Caco-2 (cell line): ENCODE measurements around the gene S1PR2. TPM values are rescaled to one million over a fixed set of nuclear protein-coding genes. Genes with fewer than 3 reads are reported as not detected.

ENCODE experiments used
- BruUV-seq: library from RNA; stranded (reverse); fragments of 400-500 nt; replicated peaks from 2 replicates; lab custom pipeline; 2021; lab: Mats Ljungman, UMichigan
- CTCF ChIA-PET: fragments of 300-600 bp; sonication (Branson Sonifier 250); formaldehyde crosslinking; loops from one replicate; lab custom pipeline; 2022; ENCODE audit warnings: antibody characterized with exemption; lab: Charles Lee
- POLR2A ChIA-PET: fragments of 300-600 bp; sonication (Branson Sonifier 250); formaldehyde crosslinking; loops from one replicate; lab custom pipeline; 2022; ENCODE audit warnings: antibody characterized with exemption; lab: Charles Lee
- DNase-seq, 2 experiments: peaks; one replicate each; pipeline versions ENCODE4 v3.0.0 to v3.0.0-alpha.2; 2020 to 2022
- H3K27me3 ChIP-seq: replicated peaks from 2 replicates; pipeline ENCODE4 v1.6.0; 2011; ENCODE audit warnings: low read length; ENCODE audit not compliant: control insufficient read depth, insufficient read depth
- H3K36me3 ChIP-seq: 2 replicates; pipeline ENCODE4 v1.5.1; 2011; ENCODE audit warnings: low read length; ENCODE audit not compliant: control insufficient read depth, insufficient read depth
- H3K4me1 ChIP-seq: fragments of 250-450 bp; sonication (Bioruptor Pico); 2 replicates; pipeline ENCODE4 v1.5.1; 2020; ENCODE audit warnings: mild to moderate bottlenecking
- H3K4me3 ChIP-seq: 2 replicates; pipeline ENCODE4 v1.5.1; 2011; ENCODE audit warnings: low read depth, mild to moderate bottlenecking, control low read depth, low read length
- H3K9me3 ChIP-seq: fragments of 250-450 bp; sonication (Bioruptor Pico); 2 replicates; pipeline ENCODE4 v1.5.1; 2020; ENCODE audit warnings: mild to moderate bottlenecking, moderate library complexity
- H3K27ac Mint-ChIP-seq: one replicate; pipeline ENCODE4 v1.8.0; 2022; ENCODE audit warnings: mixed read lengths; ENCODE audit not compliant: unreplicated experiment
- H3K27me3 Mint-ChIP-seq: one replicate; pipeline ENCODE4 v1.8.0; 2022; ENCODE audit warnings: mixed read lengths; ENCODE audit not compliant: insufficient read depth, unreplicated experiment
- H3K36me3 Mint-ChIP-seq: one replicate; pipeline ENCODE4 v1.8.0; 2022; ENCODE audit warnings: mild to moderate bottlenecking, mixed read lengths; ENCODE audit not compliant: insufficient read depth, unreplicated experiment
- H3K4me1 Mint-ChIP-seq: one replicate; pipeline ENCODE4 v1.8.0; 2022; ENCODE audit warnings: low read depth, mixed read lengths; ENCODE audit not compliant: unreplicated experiment
- H3K4me3 Mint-ChIP-seq: one replicate; pipeline ENCODE4 v1.8.0; 2022; ENCODE audit warnings: mild to moderate bottlenecking, moderate library complexity, mixed read lengths; ENCODE audit not compliant: unreplicated experiment
- H3K9me3 Mint-ChIP-seq: one replicate; pipeline ENCODE4 v1.8.0; 2022; ENCODE audit warnings: mixed read lengths; ENCODE audit not compliant: unreplicated experiment
- intact Hi-C: fragments of 100-400 bp; cut with micrococcal nuclease; formaldehyde crosslinking; loops from one replicate; pipeline ENCODE4 v1.10.0; 2022; ENCODE audit not compliant: unreplicated experiment
- total RNA-seq: library from RNA; stranded (reverse); gene quantifications from 2 replicates; pipeline ENCODE4 v1.2.3, GENCODE V29; 2022
- TF ChIP-seq, protein P1 (sequence below), 2 experiments: fragments of 200-600 bp in 1 of 2; IDR thresholded peaks; 1 replicate in 1 of 2; 2 replicates in 1 of 2; pipeline versions ENCODE4 v1.5.1 to v1.8.0; 2011 to 2022; ENCODE audit warnings: antibody characterized with exemption in 1 of 2, control low read depth in 1 of 2, inconsistent platforms in 1 of 2, low read depth in 1 of 2, low read length in 1 of 2, mild to moderate bottlenecking in 1 of 2, moderate library complexity in 1 of 2; ENCODE audit not compliant: insufficient read depth in 1 of 2, severe bottlenecking in 1 of 2, unreplicated experiment in 1 of 2

The S1PR2 gene
- total RNA-seq, 1 experiment from 2014 or later, result 6.2 TPM

DNA sequence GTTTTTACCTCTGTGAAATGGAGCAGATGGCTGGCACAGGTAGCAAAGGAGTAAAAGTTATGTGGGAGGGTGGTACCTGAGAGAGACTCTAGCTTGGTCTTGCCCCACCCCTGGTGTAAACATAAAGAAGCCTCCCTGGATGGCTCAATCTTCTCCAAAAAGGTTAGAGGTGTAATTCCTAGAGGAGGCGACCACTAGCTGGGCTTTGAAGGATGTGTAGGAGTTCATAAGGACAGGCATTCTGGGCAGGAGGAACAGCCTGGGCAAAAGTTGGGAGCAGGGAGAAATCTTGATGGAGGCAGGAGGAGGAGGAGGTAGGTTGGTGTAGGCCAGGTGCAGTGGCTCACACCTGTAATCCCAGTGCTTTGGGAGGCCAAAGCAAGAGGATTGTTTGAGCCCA is 47.8 kb upstream of the S1PR2 start:
- Mint-ChIP-seq H3K27me3 (no peaks in the 10 kb centered on the region), H3K36me3 (peaks cover 23% of the 10 kb centered on the region), H3K4me3 (no peak overlapping the region), H3K27ac (no peak overlapping the region), H3K9me3 (no peaks in the 10 kb centered on the region), H3K4me1 (peaks cover 11% of the 10 kb centered on the region)
- TF ChIP-seq, protein P1, sequence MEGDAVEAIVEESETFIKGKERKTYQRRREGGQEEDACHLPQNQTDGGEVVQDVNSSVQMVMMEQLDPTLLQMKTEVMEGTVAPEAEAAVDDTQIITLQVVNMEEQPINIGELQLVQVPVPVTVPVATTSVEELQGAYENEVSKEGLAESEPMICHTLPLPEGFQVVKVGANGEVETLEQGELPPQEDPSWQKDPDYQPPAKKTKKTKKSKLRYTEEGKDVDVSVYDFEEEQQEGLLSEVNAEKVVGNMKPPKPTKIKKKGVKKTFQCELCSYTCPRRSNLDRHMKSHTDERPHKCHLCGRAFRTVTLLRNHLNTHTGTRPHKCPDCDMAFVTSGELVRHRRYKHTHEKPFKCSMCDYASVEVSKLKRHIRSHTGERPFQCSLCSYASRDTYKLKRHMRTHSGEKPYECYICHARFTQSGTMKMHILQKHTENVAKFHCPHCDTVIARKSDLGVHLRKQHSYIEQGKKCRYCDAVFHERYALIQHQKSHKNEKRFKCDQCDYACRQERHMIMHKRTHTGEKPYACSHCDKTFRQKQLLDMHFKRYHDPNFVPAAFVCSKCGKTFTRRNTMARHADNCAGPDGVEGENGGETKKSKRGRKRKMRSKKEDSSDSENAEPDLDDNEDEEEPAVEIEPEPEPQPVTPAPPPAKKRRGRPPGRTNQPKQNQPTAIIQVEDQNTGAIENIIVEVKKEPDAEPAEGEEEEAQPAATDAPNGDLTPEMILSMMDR (IDR thresholded peaks at IDR 0.05; ENCODE audit: insufficient read depth in 1 of 2, low read depth in 1 of 2, low read length in 1 of 2, severe bottlenecking in 1 of 2, unreplicated experiment in 1 of 2), result no peak
- peaks cover 19% of the 10 kb centered on the region for H3K4me1 ChIP-seq
- CTCF ChIA-PET, result interaction anchor here (1.0 kb wide), 1 partner anchor 13 kb away, joined by 4 read pairs; no protein-coding TSS in a partner anchor
- intact Hi-C loops, result no loop called here
- H3K9me3 ChIP-seq, result no peaks in the 10 kb centered on the region
- peaks cover 2% of the 10 kb centered on the region; the same call in 1 of the 2 replicates for H3K36me3 ChIP-seq
- DNase-seq, result no peak
- BruUV-seq, result no TSS peak
- H3K27me3 ChIP-seq, result no peaks in the 10 kb centered on the region
- H3K4me3 ChIP-seq, result no peak overlapping the region
- POLR2A ChIA-PET, result no interaction called here

DNA sequence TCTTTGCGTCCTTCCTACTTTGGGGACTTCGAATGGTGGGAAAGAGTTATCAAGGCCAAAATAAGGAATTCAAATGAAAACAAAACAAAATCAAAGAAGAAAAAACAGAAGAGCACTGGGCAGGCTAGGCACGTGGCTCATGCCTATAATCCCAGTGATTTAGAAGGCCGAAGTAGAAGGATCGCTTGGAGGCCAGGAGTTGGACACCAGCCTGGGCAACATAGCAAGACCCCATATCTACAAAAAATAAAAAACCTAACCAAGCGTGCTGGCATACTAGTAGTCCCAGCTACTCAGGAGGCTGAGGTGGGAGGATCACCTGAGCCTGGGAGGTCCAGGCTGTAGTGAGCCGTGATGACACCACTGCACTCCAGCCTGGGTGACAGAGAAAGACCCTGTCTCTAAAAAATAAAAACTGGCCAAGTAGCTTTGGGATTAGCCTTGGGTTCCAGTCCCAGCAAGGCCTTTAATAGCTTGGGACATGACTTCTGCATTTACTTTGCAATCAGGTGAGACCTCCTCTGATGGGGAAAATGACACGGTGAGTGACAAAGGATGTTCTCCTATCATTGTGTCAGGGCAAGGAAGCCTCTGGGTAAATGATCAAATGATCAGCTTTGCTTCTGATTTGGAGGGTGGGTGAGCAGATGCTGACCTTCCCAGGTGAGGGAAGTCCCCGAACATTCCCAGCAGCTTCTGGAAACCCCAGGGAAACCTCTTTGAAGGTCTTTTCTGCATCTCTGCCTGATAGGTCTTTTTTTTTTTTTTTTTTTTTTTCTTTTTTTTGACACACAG is 46.9 kb upstream of the S1PR2 start:
- no peak for DNase-seq
- no peaks in the 10 kb centered on the region for H3K9me3 ChIP-seq
- no peaks in the 10 kb centered on the region for H3K27me3 ChIP-seq
- ChIA-PET CTCF (no interaction called here), POLR2A (no interaction called here)
- no peaks in the 10 kb centered on the region for H3K36me3 ChIP-seq
- H3K27me3 Mint-ChIP-seq, result no peaks in the 10 kb centered on the region
- H3K4me1 ChIP-seq, result peaks cover 9% of the 10 kb centered on the region
- peaks cover 23% of the 10 kb centered on the region for H3K36me3 Mint-ChIP-seq
- H3K4me3 ChIP-seq, result no peak overlapping the region
- TF ChIP-seq, protein P1 (IDR thresholded peaks at IDR 0.05; ENCODE audit: insufficient read depth in 1 of 2, low read depth in 1 of 2, low read length in 1 of 2, severe bottlenecking in 1 of 2, unreplicated experiment in 1 of 2), result no peak
- intact Hi-C loops, result no loop called here
- no peak overlapping the region for H3K4me3 Mint-ChIP-seq
- no TSS peak for BruUV-seq
- peak overlapping the region; percentile 55 for H3K27ac Mint-ChIP-seq
- peaks cover 14% of the 10 kb centered on the region for H3K4me1 Mint-ChIP-seq
- no peaks in the 10 kb centered on the region for H3K9me3 Mint-ChIP-seq

DNA sequence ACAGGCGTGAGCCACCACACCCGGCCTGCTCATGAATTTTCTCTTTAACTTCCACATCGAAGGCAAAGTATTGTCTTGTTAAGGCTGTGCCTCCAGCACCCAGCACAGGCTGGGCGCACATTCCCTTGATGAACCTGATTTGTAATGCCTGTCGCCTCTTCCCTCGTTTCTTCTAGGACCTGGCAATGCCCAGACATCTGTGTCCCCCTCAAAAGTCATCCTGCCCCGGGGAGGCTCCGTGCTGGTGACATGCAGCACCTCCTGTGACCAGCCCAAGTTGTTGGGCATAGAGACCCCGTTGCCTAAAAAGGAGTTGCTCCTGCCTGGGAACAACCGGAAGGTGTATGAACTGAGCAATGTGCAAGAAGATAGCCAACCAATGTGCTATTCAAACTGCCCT is 43.5 kb upstream of the S1PR2 start:
- TF ChIP-seq, protein P1 (IDR thresholded peaks at IDR 0.05; ENCODE audit: insufficient read depth in 1 of 2, low read depth in 1 of 2, low read length in 1 of 2, severe bottlenecking in 1 of 2, unreplicated experiment in 1 of 2), result no peak
- peaks cover 7% of the 10 kb centered on the region for H3K4me1 Mint-ChIP-seq
- H3K36me3 Mint-ChIP-seq, result peaks cover 23% of the 10 kb centered on the region
- no peaks in the 10 kb centered on the region for H3K9me3 Mint-ChIP-seq
- CTCF ChIA-PET, result no interaction called here
- H3K27ac Mint-ChIP-seq, result peak overlapping the region; percentile 21
- no TSS peak for BruUV-seq
- DNase-seq, result no peak
- H3K27me3 Mint-ChIP-seq, result no peaks in the 10 kb centered on the region
- POLR2A ChIA-PET, result no interaction called here
- intact Hi-C loops, result no loop called here
- no peak overlapping the region for H3K4me3 ChIP-seq
- H3K36me3 ChIP-seq, result no peaks in the 10 kb centered on the region
- no peaks in the 10 kb centered on the region for H3K27me3 ChIP-seq
- H3K4me3 Mint-ChIP-seq, result no peak overlapping the region
- peaks cover 13% of the 10 kb centered on the region; the same call in 1 of the 2 replicates for H3K4me1 ChIP-seq
- H3K9me3 ChIP-seq, result no peaks in the 10 kb centered on the region
